CD4-positive, alpha-beta memory T cell (primary cell): ENCODE data around the gene FCRLB. TPM values are rescaled to one million over a fixed set of nuclear protein-coding genes. Genes with fewer than 3 reads are reported as not detected.
A peak's percentile ranks its signal among the peaks of the same experiment; 100 is the strongest.
"Not testable (repeated sequence)": the region's sequence is repeated elsewhere in the genome, so short reads cannot be mapped to it uniquely, and the experiment has no call there.

ENCODE experiments used
- CTCF ChIA-PET: fragments of 350-600 bp; sonication (Branson Sonifier 250); formaldehyde crosslinking; loops from one replicate; lab custom pipeline; 2021; ENCODE audit warnings: inconsistent platforms; ENCODE audit not compliant: partially characterized antibody; lab: Charles Lee
- POLR2A ChIA-PET: fragments of 350-600 bp; sonication (Branson Sonifier 250); formaldehyde crosslinking; loops from one replicate; lab custom pipeline; 2021; ENCODE audit not compliant: partially characterized antibody; lab: Charles Lee
- DNase-seq, 5 donors: peaks; one replicate each; pipeline versions ENCODE4 v3.0.0 to v3.0.0-alpha.2; 2020 to 2022; ENCODE audit warnings: mixed read lengths in 1 of 5
- H3K27ac ChIP-seq: one replicate; pipeline ENCODE4 v1.7.0; 2013; ENCODE audit warnings: low read depth, low read length
- H3K27me3 ChIP-seq: 2 replicates; pipeline ENCODE4 v1.7.0; 2013; ENCODE audit warnings: mild to moderate bottlenecking, low read length, moderate library complexity; ENCODE audit not compliant: insufficient read depth
- H3K36me3 ChIP-seq: 2 replicates; pipeline ENCODE4 v1.7.0; 2013; ENCODE audit warnings: mild to moderate bottlenecking, low read length, moderate library complexity; ENCODE audit not compliant: insufficient read depth
- H3K4me1 ChIP-seq: 2 replicates; pipeline ENCODE4 v1.7.0; 2013; ENCODE audit warnings: mild to moderate bottlenecking, low read length, moderate library complexity; ENCODE audit not compliant: insufficient read depth
- H3K4me3 ChIP-seq, 2 donors: one replicate each; pipeline ENCODE4 v1.7.0; 2013; ENCODE audit warnings: low read length in 2 of 2, mild to moderate bottlenecking in 1 of 2
- H3K9me3 ChIP-seq, 2 donors: one replicate each; pipeline ENCODE4 v1.7.0; 2013; ENCODE audit warnings: low read length in 2 of 2, control low read depth in 1 of 2; ENCODE audit not compliant: control insufficient read depth in 1 of 2
- H3K27ac Mint-ChIP-seq, 7 donors: one replicate each; pipeline ENCODE4 v1.8.0; 2020 to 2021; ENCODE audit warnings: mixed read lengths in 7 of 7, mild to moderate bottlenecking in 6 of 7, inconsistent platforms in 3 of 7, moderate library complexity in 3 of 7
- H3K27me3 Mint-ChIP-seq, 2 donors: one replicate each; pipeline ENCODE4 v1.8.0; 2020 to 2021; ENCODE audit warnings: mixed read lengths in 2 of 2
- H3K36me3 Mint-ChIP-seq, 2 donors: one replicate each; pipeline ENCODE4 v1.8.0; 2020 to 2021; ENCODE audit warnings: mixed read lengths in 2 of 2, inconsistent platforms in 1 of 2, mild to moderate bottlenecking in 1 of 2
- H3K4me1 Mint-ChIP-seq, 4 donors: one replicate each; pipeline ENCODE4 v1.8.0; 2020 to 2021; ENCODE audit warnings: mixed read lengths in 4 of 4, mild to moderate bottlenecking in 1 of 4
- H3K4me3 Mint-ChIP-seq, 8 donors: one replicate each; pipeline ENCODE4 v1.8.0; 2020 to 2021; ENCODE audit warnings: mixed read lengths in 8 of 8, mild to moderate bottlenecking in 7 of 8, moderate library complexity in 6 of 8, inconsistent platforms in 3 of 8
- H3K9me3 Mint-ChIP-seq, 8 donors: one replicate each; pipeline ENCODE4 v1.8.0; 2020 to 2021; ENCODE audit warnings: mixed read lengths in 8 of 8, mild to moderate bottlenecking in 5 of 8, inconsistent platforms in 3 of 8, moderate library complexity in 1 of 8
- intact Hi-C: fragments of 100-400 bp; cut with micrococcal nuclease; formaldehyde crosslinking; loops from one replicate; pipeline ENCODE4 v1.15.1; 2023
- polyA plus RNA-seq, 2 donors: library from polyadenylated mRNA; unstranded; fragments of 300-500 nt; fragmentation: Illumina TruSeq; gene quantifications; one replicate each; pipeline ENCODE4 v1.2.3, GENCODE V29; 2021
- total RNA-seq, 2 experiments: library from RNA; stranded (reverse); gene quantifications; one replicate each; pipeline ENCODE4 v1.2.3, GENCODE V29; 2021

FCRLB gene
- total and polyA plus RNA-seq, 4 experiments from 2014 or later = 1.0 to 1.6 (median 1.4) TPM

DNA sequence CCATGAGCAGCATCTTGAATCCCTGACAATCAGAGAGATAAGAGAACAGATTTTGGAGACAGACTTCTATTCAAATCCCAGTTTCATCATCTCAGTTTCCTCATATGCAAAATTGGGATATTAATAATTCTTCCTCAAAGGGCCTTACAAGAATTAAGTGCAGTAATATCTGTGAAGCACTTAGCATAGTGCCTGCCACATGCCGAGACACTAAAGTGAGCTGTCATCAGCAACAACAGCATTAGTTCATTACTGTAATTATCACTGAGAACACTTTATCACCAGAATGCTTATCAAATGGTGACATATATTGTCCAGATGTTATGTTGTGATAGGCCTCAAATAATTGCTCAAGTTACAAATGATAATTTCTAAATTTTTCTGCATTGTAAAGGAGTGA, 922 bp upstream of the FCRLB start:
- peaks cover 0 to 8% of the 10 kb centered on the region in 2 donors for H3K27me3 Mint-ChIP-seq
- no peak overlapping the region for H3K4me3 ChIP-seq
- H3K9me3 ChIP-seq = no peaks in the 10 kb centered on the region
- H3K27me3 ChIP-seq = no peaks in the 10 kb centered on the region
- CTCF ChIA-PET = no interaction called here
- no peak overlapping the region for H3K27ac ChIP-seq
- POLR2A ChIA-PET = no interaction called here
- no peak for DNase-seq
- intact Hi-C loops = no loop called here
- no peaks in the 10 kb centered on the region for H3K36me3 ChIP-seq
- no peak overlapping the region for H3K27ac Mint-ChIP-seq
- peaks cover 4% of the 10 kb centered on the region for H3K4me1 ChIP-seq
- H3K4me1 Mint-ChIP-seq = peaks cover 0 to 13% (median 10%) of the 10 kb centered on the region in 4 donors
- no peaks in the 10 kb centered on the region for H3K9me3 Mint-ChIP-seq
- no peak overlapping the region for H3K4me3 Mint-ChIP-seq
- H3K36me3 Mint-ChIP-seq = no peaks in the 10 kb centered on the region

- Mint-ChIP-seq H3K27ac (peak overlapping the region in 1 of 7 donors; percentile 49), H3K4me3 (no peak overlapping the region), H3K4me1 (peaks cover 6 to 23% (median 16%) of the 10 kb centered on the region in 4 donors), H3K27me3 (peaks cover 0 to 4% of the 10 kb centered on the region in 2 donors), H3K9me3 (no peaks in the 10 kb centered on the region), H3K36me3 (peaks cover 0 to 4% of the 10 kb centered on the region in 2 donors)
- no peak overlapping the region for H3K27ac ChIP-seq
- no peaks in the 10 kb centered on the region for H3K36me3 ChIP-seq
- H3K27me3 ChIP-seq = no peaks in the 10 kb centered on the region
- intact Hi-C loops = no loop called here
- ChIA-PET POLR2A (no interaction called here), CTCF (interaction anchor here (2.9 kb wide), 1 partner anchor 16 kb away, joined by 8 read pairs; no protein-coding TSS in a partner anchor)
- H3K4me1 ChIP-seq = peaks cover 8% of the 10 kb centered on the region
- no peak overlapping the region for H3K4me3 ChIP-seq
- no peaks in the 10 kb centered on the region for H3K9me3 ChIP-seq
- DNase-seq = no peak
Observed at GRCh38 chr1:161721738-161722343, 497 bp downstream of the FCRLB start.

DNA sequence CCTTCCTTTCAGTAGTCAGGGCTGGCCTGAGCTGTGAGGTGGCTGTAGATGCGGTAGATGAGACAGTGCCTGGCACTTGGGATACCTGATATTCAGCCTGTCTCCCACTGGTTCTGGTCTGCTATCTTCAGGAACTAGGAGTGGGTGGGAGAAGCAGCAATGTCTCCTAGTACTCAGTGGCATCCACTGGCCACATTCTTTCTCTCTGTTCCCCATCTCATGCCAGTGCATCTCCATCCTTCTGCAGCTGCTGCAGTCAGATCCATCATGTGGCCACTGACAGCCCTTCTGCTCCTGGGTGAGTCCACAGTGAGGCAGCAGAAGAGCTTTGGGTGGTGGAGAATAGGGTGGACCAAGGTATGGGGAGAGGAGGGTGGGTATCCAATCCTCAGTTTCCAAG, 1.1 kb downstream of the FCRLB start:
- Histone ChIP-seq H3K4me3 (no peak overlapping the region), H3K36me3 (no peaks in the 10 kb centered on the region), H3K9me3 (no peaks in the 10 kb centered on the region), H3K27ac (no peak overlapping the region), H3K4me1 (peaks cover 9% of the 10 kb centered on the region), H3K27me3 (no peaks in the 10 kb centered on the region)
- Mint-ChIP-seq H3K27me3 (no peaks in the 10 kb centered on the region), H3K4me3 (no peak overlapping the region), H3K4me1 (peaks cover 6 to 25% (median 17%) of the 10 kb centered on the region in 4 donors), H3K27ac (no peak overlapping the region), H3K9me3 (no peaks in the 10 kb centered on the region), H3K36me3 (peaks cover 0 to 4% of the 10 kb centered on the region in 2 donors)
- no peak for DNase-seq
- ChIA-PET POLR2A (no interaction called here), CTCF (interaction anchor here (2.9 kb wide), 1 partner anchor 16 kb away, joined by 8 read pairs; no protein-coding TSS in a partner anchor)
- intact Hi-C loops = no loop called here

DNA sequence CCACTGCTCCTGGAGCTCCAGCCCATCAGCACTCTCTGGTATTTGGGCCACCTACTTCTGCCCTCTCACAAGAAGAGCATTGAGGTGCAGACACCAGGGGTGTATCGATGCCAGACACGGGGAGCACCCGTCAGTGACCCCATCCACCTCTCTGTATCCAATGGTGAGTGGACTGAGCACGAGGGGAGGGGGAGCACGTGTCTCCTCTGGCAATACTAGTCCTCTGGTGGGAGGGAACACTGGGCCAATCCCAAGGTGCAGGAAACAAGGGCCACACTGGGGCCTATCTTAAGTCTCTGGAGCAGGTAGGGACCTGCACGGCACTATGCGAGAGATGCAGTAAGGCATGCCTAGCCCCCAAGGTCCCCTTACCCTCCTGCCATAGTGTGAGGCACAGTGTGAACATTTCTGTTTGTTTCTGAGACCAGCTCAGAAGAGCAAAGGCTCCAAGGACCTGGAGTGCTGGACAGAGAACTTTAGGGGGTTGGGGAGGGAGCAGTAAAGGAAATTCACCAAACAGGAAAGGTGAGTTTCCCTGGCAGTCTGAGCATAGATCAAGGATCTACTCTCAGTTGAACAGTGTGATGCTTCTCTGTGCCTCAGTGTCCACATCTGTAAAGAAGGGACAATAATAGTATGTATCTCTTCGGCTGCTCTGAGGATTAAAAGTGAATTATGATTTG, 2.3 kb downstream of the FCRLB start:
- DNase-seq = no peak
- Histone ChIP-seq H3K9me3 (no peaks in the 10 kb centered on the region), H3K4me1 (peaks cover 21% of the 10 kb centered on the region), H3K27me3 (no peaks in the 10 kb centered on the region), H3K4me3 (no peak overlapping the region), H3K36me3 (no peaks in the 10 kb centered on the region), H3K27ac (no peak overlapping the region)
- ChIA-PET CTCF (interaction anchor here (2.9 kb wide), 1 partner anchor 14 kb away, joined by 8 read pairs; no protein-coding TSS in a partner anchor), POLR2A (no interaction called here)
- H3K4me1 Mint-ChIP-seq = peaks cover 13 to 34% (median 25%) of the 10 kb centered on the region in 4 donors
- H3K36me3 Mint-ChIP-seq = peaks cover 0 to 6% of the 10 kb centered on the region in 2 donors
- H3K27ac Mint-ChIP-seq = peak overlapping the region in 1 of 7 donors; percentile 23
- H3K27me3 Mint-ChIP-seq = no peaks in the 10 kb centered on the region
- H3K9me3 Mint-ChIP-seq = no peaks in the 10 kb centered on the region
- intact Hi-C loops = no loop called here
- H3K4me3 Mint-ChIP-seq = peak overlapping the region in 3 of 8 donors; percentile 15 to 49 (median 45)

DNA sequence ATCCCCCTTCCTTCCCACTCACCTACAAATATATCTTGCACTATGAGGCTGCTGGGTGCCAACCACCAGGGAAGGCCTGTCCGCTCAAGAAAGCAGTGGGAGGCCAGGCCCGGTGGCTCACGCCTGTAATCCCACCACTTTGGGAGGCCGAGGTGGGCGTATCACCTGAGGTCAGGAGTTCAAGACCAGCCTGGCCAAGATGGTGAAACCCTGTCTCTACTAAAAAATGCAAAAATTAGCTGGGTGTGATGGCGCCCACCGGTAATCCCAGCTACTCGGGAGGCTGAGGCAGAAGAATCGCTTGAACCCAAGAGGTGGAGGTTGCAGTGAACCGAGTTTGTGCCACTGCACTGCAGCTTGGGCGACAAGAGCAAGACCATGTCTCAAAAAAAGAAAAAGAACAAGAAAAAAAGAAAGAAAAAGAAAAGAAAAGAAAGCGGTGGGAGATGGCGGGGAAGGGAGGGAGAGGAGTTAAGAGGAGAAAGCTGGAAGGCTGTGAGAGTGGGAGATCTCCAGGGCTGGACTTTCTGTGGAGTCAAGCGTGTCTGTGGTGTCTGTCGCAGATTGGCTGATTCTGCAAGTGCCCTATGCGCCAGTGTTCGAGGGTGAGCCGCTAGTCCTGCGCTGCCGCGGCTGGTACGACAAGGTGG, 4.0 kb downstream of the FCRLB start:
- intact Hi-C loops = loop anchor here (5.0 kb wide), 1 partner anchor 183 kb away; no protein-coding TSS in a partner anchor
- not testable (repeated sequence) for H3K36me3 ChIP-seq, H3K9me3 ChIP-seq, DNase-seq, H3K27me3 Mint-ChIP-seq, H3K27me3 ChIP-seq, H3K9me3 Mint-ChIP-seq, H3K36me3 Mint-ChIP-seq, H3K27ac ChIP-seq
- peak overlapping the region; percentile 92 to 100 (median 96) for H3K4me3 Mint-ChIP-seq
- peak overlapping the region; percentile 47 to 90 (median 82) for H3K27ac Mint-ChIP-seq
- peaks cover 23 to 47% (median 36%) of the 10 kb centered on the region in 4 donors for H3K4me1 Mint-ChIP-seq
- ChIA-PET CTCF (interaction anchor here (1.1 to 6.6 kb wide), 7 partner anchors 9 to 343 kb away, joined by 3 to 103 read pairs (median 6); partner anchors contain the start of gene DUSP12), POLR2A (interaction anchor here (1.0 to 4.6 kb wide), 11 partner anchors 9 to 1802 kb away, joined by 3 to 104 read pairs (median 12); partner anchors contain the start of gene DUSP12)
- Histone ChIP-seq H3K4me3 (peak overlapping the region; percentile 79 to 85), H3K4me1 (peaks cover 34% of the 10 kb centered on the region)

GRCh38 chr1:161725908-161726472, 4.6 kb downstream of the FCRLB start:
- Mint-ChIP-seq H3K9me3 (no peaks in the 10 kb centered on the region), H3K27ac (peak overlapping the region; percentile 47 to 90 (median 82)), H3K27me3 (no peaks in the 10 kb centered on the region), H3K4me1 (peaks cover 24 to 49% (median 38%) of the 10 kb centered on the region in 4 donors), H3K4me3 (peak overlapping the region; percentile 92 to 100 (median 96)), H3K36me3 (peaks cover 0 to 6% of the 10 kb centered on the region in 2 donors)
- H3K4me3 ChIP-seq = peak overlapping the region; percentile 79 to 85
- DNase-seq = peak; percentile 43 to 52 (median 44)
- POLR2A ChIA-PET = interaction anchor here (1.0 to 4.6 kb wide), 18 partner anchors 8 to 1803 kb away, joined by 3 to 104 read pairs (median 4); partner anchors contain the start of gene DUSP12
- no peaks in the 10 kb centered on the region for H3K9me3 ChIP-seq
- peaks cover 38% of the 10 kb centered on the region for H3K4me1 ChIP-seq
- H3K36me3 ChIP-seq = no peaks in the 10 kb centered on the region
- intact Hi-C loops = loop anchor here (1.0 to 5.0 kb wide), 4 partner anchors 15 to 184 kb away; partner anchors contain the start of gene ATF6
- H3K27me3 ChIP-seq = no peaks in the 10 kb centered on the region
- peak overlapping the region; percentile 45 for H3K27ac ChIP-seq
- CTCF ChIA-PET = interaction anchor here (0.9 to 6.6 kb wide), 9 partner anchors 9 to 344 kb away, joined by 3 to 103 read pairs (median 5); partner anchors contain the start of gene DUSP12
